Raji (cell line): ENCODE results near the gene OST4.

Source experiments
- POLR2A ChIP-seq: IDR thresholded peaks from 2 replicates; pipeline ENCODE4 v1.6.1; 2011; ENCODE audit warnings: low read depth, low read length, control low read depth; ENCODE audit not compliant: insufficient read depth

OST4 gene

GRCh38 chr2:27071990-27072830 is 756 bp upstream of the OST4 start:
- TF ChIP-seq POLR2A: no peak

GRCh38 chr2:27070653-27071276 is 689 bp downstream of the OST4 start:
- no peak for TF ChIP-seq POLR2A

GRCh38 chr2:27069961-27070618 is 1.4 kb downstream of the OST4 start:
- TF ChIP-seq POLR2A: no peak

- no peak for TF ChIP-seq POLR2A
Measured at GRCh38 chr2:27069436-27069835, 2.0 kb downstream of the OST4 start.

GRCh38 chr2:27067385-27067784 is 4.1 kb downstream of the OST4 start:
- TF ChIP-seq POLR2A: no peak

- no peak for TF ChIP-seq POLR2A
Measured at GRCh38 chr2:27065128-27065527, 6.3 kb downstream of the OST4 start.

DNA sequence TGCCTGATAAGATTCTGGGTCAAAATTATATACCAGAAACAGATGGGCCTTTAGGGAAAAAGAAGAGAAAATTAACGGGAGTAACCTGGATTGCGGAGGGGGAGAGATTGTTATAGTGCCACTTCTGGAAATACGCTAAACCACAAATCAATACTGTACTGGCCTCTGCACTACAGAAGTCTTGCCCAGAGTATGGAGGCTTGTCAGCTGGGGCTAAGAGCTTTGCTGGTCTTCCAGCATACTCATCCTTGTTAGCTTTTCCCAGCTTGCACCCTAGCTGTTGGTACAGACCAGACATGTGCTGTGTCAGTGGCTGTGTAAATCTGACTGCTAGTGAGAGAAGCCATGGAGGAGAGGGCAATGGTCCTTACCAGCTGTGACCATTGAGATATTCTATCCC is 11.1 kb downstream of the OST4 start:
- no peak for TF ChIP-seq POLR2A

DNA sequence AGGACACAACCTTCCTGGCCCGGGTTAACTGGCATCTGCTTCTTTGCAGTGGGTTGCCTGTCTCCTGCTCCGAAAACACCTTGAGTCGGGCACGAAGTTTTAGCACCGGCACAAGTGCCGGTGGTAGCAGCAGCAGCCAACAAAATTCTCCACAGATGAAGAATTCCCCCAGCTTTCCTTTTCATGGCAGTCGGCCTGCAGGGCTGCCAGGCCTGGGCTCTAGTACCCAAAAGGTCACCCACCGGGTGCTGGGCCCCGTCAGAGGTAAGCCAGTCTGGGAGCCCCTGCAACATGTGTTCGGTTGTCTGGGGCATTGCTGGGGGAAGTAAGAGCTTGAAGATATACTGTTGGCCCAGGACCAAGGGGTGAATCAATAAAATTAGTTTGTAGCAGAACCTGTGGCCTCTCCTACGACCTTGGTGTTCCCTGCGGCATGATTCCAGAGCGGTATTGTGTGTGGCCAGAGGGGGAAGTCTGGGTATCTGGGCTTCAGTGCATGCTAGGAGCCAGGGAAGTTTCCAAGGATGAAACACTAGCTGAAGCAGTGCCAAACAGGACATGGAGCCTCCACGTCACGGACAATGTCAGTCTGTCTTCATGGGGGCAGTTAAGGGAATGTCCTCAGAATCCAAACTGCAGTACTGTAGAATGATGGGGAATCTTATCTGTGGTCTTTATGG is 12.2 kb downstream of the OST4 start:
- TF ChIP-seq POLR2A: no peak

- no peak for TF ChIP-seq POLR2A
Measured at GRCh38 chr2:27058210-27058609, 13.2 kb downstream of the OST4 start.

DNA sequence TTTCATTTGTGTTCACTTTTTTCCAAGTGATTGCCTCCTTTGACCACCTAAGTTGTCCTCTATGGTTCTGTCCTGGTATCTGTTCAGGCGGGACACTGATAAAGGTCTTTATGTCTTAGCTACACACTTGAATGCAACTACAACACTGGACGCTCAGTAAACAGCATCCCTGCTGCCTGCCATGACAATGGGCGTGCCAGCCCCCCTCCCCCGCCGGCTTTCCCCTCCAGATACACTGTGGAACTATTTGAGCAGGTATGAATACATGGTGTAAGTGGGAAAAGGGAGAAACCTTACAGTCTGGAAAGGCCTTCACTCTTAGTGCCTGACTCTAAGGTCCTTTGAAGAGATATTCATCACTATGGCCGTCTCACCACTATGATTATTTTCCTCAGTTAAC is 14.3 kb downstream of the OST4 start:
- no peak for TF ChIP-seq POLR2A

DNA sequence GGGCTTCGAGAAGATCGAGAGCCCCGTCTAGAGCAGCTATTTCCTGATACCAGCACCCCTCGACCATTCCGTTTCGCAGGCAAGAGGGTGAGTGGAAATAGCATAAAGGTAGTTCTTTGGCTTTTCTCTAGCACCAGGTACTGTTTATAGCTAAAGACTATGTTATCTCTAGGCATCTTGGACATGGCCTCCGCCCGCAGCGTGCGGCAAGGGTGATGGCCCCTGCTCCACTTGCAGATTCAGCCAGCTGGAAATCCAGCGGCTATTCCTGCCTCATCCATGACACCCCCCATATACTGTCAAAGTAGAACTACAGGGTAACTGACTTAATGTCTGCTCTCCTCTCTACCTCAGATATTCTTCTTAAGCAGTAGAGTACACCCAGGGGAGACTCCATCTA is 16.7 kb downstream of the OST4 start:
- no peak for TF ChIP-seq POLR2A

- TF ChIP-seq POLR2A: no peak
Measured at GRCh38 chr2:27053776-27054175, 17.7 kb downstream of the OST4 start.

GRCh38 chr2:27053321-27053720 is 18.1 kb downstream of the OST4 start:
- no peak for TF ChIP-seq POLR2A

- no peak for TF ChIP-seq POLR2A
Measured at GRCh38 chr2:27051902-27052645, 19.4 kb downstream of the OST4 start.

GRCh38 chr2:27050996-27051901 is 20.2 kb downstream of the OST4 start, which contains the start of gene AGBL5:
Gene AGBL5 (plus strand): TSS chr2:27051668. CDS start chr2:27052959, 1,291 bp downstream.
- peak; percentile 81 for TF ChIP-seq POLR2A
